Jurkat, Clone E6-1 (cell line): ENCODE measurements around the gene CAD.
"Not testable (repeated sequence)": the region's sequence is repeated elsewhere in the genome, so short reads cannot be mapped to it uniquely, and the experiment has no call there.

Experiments
- DNase-seq: peaks from one replicate; pipeline ENCODE4 v3.0.0-alpha.2; 2011; ENCODE audit warnings: low read depth, low spot score
- H3K4me3 ChIP-seq: 2 replicates; pipeline ENCODE4 v1.5.1; 2011; ENCODE audit warnings: mild to moderate bottlenecking, low read length, control low read depth, moderate library complexity

CAD gene

DNA sequence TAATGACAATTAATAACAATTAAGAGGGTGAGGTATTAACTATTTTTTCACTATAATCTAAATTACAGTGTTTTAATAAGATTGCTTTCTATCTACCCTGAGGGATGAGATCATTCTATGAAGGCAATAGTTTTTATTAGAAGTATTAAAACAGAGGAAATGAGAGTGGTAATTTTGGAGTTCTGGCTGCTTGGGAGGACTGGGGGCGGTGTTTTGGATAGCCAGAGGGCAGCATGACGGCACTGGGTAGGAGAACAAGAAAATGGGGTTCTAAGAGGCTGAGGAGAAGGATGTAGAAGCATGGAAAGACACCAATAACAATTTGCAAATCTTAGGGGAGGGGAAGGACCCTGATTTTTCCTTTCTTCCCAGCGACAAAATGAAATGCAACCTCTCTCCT, 53.0 kb downstream of the CAD start:
- H3K4me3 ChIP-seq: no peak overlapping the region
- no peak for DNase-seq

- no peak for DNase-seq
- no peak overlapping the region for H3K4me3 ChIP-seq
These were observed 53.5 kb downstream of the CAD start for GRCh38 chr2:27270670-27271069.

DNA sequence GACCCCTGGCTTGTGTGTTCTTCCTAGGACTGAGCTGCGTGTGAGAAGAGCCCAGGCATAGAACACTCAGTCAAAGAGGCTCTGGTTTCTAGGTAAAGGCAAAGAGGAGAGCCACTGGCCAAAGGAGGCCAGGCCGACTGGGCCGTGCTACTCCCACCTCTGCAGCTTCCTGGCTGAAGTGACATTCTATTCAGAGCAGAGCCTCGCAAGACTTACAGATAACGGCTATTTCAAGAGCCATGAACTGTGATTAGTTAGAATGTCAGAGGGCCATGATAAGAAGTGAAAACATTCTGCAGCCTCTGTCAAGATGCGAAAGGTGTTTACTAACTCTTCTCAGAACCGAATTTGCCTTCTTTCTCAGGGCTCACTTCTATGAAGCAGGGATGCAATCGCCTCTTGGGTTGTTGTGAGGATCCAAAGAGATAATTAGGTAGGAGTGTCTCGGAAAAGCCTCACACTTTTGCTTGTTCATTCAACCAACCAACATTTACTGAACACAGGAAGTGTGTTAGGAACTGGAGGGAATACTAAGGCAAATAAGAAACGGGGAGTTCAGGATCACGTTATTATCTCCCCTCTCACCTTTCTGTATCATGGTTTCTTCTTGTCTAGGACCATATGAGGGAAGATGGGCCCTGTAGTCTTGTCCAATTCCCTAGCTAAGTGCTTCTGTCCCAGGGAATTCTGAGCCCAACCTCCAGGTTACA, 54.6 kb downstream of the CAD start:
- no peak overlapping the region for H3K4me3 ChIP-seq
- DNase-seq: no peak

GRCh38 chr2:27272537-27273522, 55.7 kb downstream of the CAD start:
- DNase-seq: not testable (repeated sequence)

GRCh38 chr2:27275211-27276150, 58.3 kb downstream of the CAD start, which contains the start of gene DNAJC5G:
TSS of gene DNAJC5G (plus strand) at chr2:27275433. CDS start at chr2:27276729, 1,296 bp downstream.
- no peak within 1 kb of the TSS for H3K4me3 ChIP-seq
- no peak for DNase-seq

More at GRCh38 chr2:27272537-27273522, 55.7 kb downstream of the CAD start:
- H3K4me3 ChIP-seq: not testable (repeated sequence)

- no peak overlapping the region for H3K4me3 ChIP-seq
- no peak for DNase-seq
These were observed 60.8 kb downstream of the CAD start for GRCh38 chr2:27278010-27278409.

DNA sequence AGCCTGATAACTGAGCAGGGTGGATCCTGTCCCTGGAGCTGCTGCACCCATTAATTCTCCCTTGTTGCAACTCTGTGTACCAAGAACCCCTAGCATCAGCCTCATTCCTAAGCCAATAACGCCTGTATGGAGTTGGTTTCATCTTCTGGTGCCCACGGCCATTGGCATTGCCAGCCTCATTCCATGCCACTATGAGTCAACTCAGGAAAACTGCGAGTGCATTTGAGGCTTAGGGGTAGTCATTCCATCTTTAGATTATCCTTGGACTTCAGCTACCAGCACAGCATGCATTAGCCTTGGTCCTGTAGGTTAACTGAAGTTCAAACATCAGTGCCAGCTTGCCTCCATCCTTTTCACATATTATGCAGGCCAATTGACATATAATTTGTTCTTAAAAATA, 63.7 kb downstream of the CAD start:
- DNase-seq: no peak
- H3K4me3 ChIP-seq: no peak overlapping the region

- H3K4me3 ChIP-seq: no peak overlapping the region
These were observed 64.3 kb downstream of the CAD start for GRCh38 chr2:27281442-27281841.

GRCh38 chr2:27281855-27282559, 64.8 kb downstream of the CAD start, which contains the start of gene TRIM54:
TSS of gene TRIM54 (plus strand) at chr2:27282429. CDS start at chr2:27282732, 303 bp downstream.
- DNase-seq: no peak
- H3K4me3 ChIP-seq: no peak within 1 kb of the TSS

More at GRCh38 chr2:27281442-27281841, 64.3 kb downstream of the CAD start:
- no peak for DNase-seq

DNA sequence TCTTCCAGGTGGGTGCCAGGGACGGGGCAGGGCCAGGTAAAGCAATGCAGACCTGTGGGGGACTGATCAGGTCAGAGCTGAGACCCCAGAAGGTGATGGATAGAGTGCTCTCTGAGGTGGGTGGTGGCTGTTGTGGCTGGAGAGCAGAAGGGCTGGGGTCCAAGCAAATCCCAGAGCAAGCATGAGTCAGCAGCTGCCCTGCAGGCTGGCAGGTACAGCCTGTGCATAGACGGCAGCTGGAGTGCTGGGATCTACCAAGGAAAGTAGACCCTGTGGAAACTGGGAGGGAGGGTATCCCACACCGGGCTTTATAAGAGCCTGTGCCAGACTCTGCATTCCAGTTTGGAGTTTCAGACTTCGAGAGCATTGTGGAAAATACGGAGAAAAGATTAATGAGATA, 65.7 kb downstream of the CAD start:
- H3K4me3 ChIP-seq: no peak overlapping the region

DNA sequence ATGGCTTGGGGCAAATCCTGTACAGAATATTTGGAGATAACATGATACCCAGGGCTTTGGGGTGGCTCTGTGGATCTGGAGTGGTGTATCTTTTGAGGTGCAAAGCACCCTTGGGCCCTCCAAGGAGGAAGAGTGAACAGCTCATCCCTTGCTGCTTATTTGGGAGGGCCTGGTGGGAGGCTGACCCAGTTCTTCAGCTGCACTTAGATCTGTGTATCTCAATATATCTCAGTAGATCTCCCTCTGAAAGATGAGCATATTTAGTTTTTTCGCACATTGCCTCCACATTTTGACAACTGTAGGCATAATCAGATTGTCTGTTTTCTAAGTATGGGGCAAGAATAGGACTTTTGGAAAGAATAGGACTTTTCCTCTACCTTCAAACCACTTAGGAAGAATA, 67.8 kb downstream of the CAD start:
- H3K4me3 ChIP-seq: no peak overlapping the region
- no peak for DNase-seq

More for the DNA sequence above, 65.7 kb downstream of the CAD start:
- no peak for DNase-seq

DNA sequence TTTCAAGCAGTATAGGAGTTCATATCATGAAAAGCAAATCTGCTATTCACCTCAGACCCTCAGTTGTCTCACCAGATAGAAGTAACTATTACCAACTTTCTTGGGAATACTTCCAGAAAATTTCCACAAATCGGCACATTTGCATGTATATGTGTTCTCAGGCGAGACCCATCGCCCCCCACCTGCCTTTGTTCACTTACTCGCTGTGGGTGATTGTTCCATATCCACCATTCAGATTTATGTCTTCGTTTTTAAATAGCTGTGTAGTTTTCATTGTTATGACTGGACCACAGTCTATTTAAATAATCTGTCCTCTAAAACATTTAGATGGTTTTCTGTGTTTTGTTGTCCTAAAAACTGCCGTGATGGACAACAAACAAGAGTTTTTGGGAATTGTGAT, 68.3 kb downstream of the CAD start:
- H3K4me3 ChIP-seq: no peak overlapping the region
- no peak for DNase-seq

GRCh38 chr2:27288610-27289009, 71.4 kb downstream of the CAD start:
- no peak for DNase-seq
- no peak overlapping the region for H3K4me3 ChIP-seq

DNA sequence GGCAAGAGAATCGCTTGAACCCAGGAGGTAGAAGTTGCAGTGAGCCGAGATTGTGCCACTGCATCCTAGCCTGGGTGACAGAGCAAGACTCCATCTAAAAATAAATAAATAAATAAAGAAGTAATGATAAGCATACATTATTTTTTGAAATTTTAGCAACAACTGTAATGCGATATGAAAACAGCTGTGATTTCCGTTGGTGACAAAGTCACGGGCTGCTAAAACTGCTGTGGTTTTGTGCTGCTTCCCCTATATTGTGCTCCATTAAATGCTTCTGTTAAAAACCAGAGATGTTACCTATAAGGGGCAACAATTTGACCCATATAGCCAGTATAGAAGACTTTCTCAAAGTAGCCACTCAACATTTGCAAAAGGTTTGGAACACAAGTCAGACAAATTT, 73.4 kb downstream of the CAD start:
- no peak for DNase-seq

DNA sequence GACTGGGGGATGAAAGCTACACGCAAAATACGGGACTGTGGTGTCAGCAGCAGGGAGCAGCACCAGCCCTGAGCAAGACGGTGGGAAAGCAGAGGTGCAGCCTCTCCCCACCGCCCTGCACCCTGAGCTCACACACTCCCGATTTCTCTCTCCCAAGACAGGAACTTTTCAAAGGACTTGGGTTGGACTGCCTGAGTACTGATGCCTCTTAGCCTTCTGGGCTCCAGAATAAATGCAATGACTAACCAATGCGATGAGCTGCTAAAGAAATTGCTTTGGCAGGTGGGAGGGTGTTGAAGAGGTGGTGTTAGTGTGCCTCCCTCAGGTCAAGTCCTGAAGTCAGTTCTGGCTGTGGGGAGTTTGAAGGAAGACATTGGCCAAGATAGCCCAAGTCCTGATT, 74.7 kb downstream of the CAD start:
- no peak overlapping the region for H3K4me3 ChIP-seq
- DNase-seq: no peak

More for the DNA sequence above, 73.4 kb downstream of the CAD start:
- no peak overlapping the region for H3K4me3 ChIP-seq
